DMS114 treated with DMSO at 0.1 percent for 48 hours (cell line): Measurements from ENCODE around the gene TMEM52B.
"Not testable (repeated sequence)": the region's sequence is repeated elsewhere in the genome, so short reads cannot be mapped to it uniquely, and the experiment has no call there.

Experiments
- DNase-seq: peaks from one replicate; lab custom pipeline; 2025; ENCODE audit not compliant: unreplicated experiment; lab: John Stamatoyannopoulos, UW

The TMEM52B gene

GRCh38 chr12:10211101-10211939, 32.5 kb downstream of the TMEM52B start:
- DNase-seq, result no peak

- DNase-seq, result peak; percentile 88
These were observed 33.3 kb downstream of the TMEM52B start for GRCh38 chr12:10211940-10212738.

DNA sequence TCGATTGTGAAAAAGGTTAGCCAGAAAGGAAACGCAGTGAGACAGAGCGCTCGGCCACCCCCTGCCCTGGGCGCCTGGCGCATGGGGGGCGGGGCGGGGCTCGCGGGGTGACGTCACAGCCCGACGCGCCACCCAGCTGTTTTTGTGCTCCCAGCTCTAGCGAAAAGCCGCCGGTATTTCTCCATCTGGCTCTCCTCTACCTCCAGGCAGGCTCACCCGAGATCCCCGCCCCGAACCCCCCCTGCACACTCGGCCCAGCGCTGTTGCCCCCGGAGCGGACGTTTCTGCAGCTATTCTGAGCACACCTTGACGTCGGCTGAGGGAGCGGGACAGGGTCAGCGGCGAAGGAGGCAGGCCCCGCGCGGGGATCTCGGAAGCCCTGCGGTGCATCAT, 33.9 kb downstream of the TMEM52B start, which contains the start of gene GABARAPL1:
TSS of gene GABARAPL1 (plus strand) at position 139 of the 393 bp plus-strand sequence. CDS start at position 392, 253 bp downstream.
- DNase-seq, result peak; percentile 61

GRCh38 chr12:10213168-10214135, 34.6 kb downstream of the TMEM52B start:
- DNase-seq, result peak; percentile 29

- DNase-seq, result no peak
These were observed 35.5 kb downstream of the TMEM52B start for GRCh38 chr12:10214136-10214894.

GRCh38 chr12:10214895-10215267, 36.0 kb downstream of the TMEM52B start:
- DNase-seq, result no peak

GRCh38 chr12:10215436-10215835, 36.6 kb downstream of the TMEM52B start:
- no peak for DNase-seq

DNA sequence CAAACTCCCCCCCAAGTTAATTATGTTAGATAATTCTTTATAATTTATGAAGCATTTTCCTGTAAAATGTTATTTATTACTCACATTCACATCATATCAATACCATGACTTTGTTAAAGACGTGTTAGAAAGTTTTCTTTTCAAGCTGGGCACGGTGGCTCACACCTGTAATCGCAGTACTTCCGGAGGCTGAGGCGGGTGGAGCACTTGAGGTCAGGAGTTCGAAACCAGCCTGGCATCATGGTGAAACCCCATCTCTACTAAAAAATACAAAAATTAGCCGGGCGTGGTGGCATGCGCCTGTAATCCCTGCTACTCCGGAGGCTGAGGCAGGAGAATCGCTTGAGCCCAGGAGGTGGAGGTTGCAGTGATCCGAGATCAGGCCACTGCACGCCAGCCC, 37.1 kb downstream of the TMEM52B start:
- not testable (repeated sequence) for DNase-seq

DNA sequence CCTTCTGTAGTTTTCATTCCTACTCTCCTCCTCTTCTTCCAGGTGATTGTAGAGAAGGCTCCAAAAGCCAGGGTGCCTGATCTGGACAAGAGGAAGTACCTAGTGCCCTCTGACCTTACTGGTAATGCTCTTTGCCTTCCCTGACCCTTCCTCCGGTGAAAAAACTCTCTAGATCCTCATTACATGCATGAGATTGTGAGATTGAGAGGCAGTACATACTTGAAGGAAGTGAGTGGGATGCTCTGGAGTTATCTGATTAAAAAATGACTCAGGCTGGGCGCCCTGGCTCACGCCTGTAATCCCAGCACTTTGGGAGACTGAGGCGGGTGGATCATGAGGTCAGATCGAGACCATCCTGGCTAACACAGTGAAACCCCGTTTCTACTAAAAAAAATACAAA, 39.2 kb downstream of the TMEM52B start:
- DNase-seq, result no peak

DNA sequence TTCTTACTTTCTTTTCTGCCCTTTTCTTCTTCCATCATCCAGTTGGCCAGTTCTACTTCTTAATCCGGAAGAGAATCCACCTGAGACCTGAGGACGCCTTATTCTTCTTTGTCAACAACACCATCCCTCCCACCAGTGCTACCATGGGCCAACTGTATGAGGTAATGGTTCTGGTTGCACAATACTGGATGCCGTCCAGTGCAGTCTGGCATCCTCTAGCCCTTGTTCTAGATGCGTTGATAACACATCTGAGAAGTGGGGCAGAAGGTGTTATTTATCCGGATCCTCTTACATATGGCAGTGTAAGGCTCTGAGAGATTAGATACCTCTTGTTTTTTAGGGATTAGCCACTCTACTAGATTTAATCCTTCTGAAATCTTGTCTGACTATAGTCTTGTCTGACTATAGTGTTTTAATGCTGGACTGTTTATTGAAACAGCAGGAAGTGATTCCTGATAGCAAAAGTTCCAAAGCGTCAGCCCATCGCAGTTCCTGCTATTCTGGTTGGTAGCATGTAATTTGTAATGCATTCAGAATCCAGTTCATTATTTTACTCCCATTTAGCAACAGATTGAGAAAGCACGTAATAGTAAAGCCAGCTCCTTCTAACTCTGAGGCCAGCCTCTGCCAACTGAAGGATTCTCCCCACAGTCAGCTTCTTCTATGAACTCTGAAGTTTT, 41.7 kb downstream of the TMEM52B start:
- DNase-seq, result no peak

DNA sequence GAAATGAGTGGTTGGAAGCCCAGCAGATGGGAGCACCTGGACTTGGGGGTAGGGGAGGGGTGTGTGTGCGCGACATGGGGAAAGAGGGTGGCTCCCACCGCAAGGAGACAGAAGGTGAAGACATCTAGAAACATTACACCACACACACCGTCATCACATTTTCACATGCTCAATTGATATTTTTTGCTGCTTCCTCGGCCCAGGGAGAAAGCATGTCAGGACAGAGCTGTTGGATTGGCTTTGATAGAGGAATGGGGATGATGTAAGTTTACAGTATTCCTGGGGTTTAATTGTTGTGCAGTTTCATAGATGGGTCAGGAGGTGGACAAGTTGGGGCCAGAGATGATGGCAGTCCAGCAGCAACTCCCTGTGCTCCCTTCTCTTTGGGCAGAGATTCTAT, 43.0 kb downstream of the TMEM52B start:
- DNase-seq, result no peak

- no peak for DNase-seq
These were observed 44.4 kb downstream of the TMEM52B start for GRCh38 chr12:10223208-10223607.

- DNase-seq, result not testable (repeated sequence)
These were observed 46.6 kb downstream of the TMEM52B start for GRCh38 chr12:10225426-10225825.

DNA sequence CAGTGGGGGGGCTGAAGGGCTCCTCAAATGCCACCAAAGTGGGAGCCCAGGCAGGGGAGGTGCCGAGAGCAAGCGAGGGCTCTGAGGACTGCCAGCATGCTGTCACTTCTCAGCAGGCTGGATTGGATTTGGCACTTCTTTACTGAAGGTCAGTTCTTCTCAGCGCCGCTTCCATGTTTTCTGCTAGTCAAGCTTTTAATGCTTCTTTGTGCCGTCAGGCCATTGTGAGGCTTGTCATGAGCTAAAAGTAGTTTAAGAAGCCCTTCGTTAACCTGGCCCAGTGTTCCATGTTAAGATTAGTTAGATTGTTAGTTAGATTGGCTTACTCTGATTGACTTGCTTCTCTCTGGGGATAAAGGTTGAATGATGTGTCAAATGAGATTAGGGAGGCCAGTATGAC, 47.3 kb downstream of the TMEM52B start:
- DNase-seq, result no peak

DNA sequence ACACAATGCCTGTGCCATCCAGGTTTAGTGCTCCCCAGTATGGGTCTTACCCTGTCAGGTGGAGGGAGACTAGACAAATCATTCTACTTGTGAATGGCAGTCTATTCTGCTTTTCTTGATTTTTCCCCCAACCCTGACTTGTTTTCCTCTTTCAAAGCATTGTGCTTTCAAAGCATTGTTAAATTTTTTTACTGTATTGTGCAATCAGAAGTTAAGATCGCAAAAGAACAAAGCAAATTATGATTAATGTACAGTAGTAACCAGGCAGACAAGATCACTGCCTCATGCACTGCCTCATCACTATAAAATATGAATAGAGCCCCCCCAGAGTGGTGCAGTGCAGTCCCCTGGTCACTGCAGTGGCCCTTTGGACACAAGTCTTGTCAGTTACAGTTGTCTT, 47.9 kb downstream of the TMEM52B start:
- no peak for DNase-seq

- no peak for DNase-seq
These were observed 48.8 kb downstream of the TMEM52B start for GRCh38 chr12:10227648-10228047.

GRCh38 chr12:10234562-10234961, 55.7 kb downstream of the TMEM52B start:
- no peak for DNase-seq

DNA sequence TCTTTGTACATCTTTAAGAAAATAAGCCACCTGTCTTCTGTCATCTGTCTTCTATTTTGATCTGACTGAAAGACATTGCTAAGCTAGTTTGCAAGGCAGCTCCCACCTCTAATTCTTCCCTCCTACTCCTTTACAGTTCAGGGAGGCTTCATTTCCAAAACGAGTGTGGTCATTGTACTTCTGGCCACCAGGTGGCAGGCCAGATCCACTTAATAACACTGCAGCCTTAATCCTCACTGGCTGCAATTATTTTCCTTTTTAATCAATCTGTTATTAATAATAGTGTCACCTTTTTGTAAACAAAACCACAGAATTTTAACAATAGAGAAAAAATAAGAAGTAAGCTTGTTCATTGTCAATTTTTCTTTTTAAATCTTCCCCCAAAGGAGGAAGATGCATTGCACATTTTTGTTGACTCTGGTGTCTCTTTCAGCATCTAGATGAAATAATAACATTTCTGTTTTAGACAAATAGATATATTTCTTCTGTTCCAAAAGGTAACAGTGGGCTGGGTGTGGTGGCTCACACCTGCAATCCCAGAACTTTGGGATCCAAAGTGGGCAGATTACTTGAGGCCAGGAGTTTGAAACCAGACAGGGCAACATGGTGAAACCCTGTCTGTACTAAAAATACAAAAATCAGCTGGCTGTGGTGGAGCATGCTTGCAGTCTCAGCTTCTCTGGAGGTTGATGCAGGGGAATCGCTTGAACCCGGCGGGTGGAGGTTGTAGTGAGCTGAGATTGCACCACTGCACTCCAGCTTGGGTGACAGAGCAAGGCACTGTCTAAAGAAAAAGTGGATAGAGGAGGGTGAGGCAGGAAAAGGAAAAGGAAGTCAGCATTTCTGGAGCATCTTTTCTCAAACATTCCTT, 57.2 kb downstream of the TMEM52B start:
- DNase-seq, result peak; percentile 35

DNA sequence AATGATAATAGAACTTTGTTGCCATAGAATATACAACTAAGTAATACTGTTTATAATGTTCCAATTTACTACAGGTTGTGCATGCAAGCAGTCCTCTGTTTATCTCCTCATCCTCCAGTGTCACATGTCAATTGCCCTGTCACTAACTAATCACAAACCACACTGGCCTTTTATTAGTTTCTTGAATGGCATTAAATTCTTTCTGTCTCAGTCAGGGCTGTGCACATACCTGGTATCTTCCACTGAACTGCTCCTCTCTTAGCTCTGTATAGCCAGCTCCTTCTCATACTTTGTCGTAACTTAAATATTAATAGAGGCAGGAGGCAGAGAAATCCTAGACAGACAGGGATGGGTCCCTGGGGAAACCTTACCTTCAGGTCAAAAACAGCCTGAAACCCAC, 57.9 kb downstream of the TMEM52B start:
- DNase-seq, result no peak
